Measurements from ENCODE around the gene ADAMTSL1.

The ADAMTSL1 gene

DNA sequence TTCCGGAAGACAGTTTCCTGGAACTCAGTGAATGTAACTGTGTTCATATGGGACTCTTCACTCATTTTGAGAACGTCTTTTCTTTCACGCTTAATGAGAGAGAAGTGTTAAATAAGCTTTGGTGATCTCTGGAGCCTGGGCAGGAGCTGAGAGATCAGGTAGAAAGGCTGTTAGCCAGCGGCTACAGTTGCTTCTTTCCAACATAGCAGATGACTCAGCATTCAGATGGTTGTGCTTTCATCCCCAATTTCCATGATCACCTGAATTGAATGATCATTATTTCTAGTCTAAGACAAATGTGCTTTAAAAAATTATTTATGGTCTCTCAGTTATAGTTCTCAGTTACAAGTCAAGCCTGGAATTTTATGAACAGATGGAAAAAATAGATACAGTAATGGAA, 234.5 kb downstream of the ADAMTSL1 start:
- TF ChIP-seq, protein P1, sequence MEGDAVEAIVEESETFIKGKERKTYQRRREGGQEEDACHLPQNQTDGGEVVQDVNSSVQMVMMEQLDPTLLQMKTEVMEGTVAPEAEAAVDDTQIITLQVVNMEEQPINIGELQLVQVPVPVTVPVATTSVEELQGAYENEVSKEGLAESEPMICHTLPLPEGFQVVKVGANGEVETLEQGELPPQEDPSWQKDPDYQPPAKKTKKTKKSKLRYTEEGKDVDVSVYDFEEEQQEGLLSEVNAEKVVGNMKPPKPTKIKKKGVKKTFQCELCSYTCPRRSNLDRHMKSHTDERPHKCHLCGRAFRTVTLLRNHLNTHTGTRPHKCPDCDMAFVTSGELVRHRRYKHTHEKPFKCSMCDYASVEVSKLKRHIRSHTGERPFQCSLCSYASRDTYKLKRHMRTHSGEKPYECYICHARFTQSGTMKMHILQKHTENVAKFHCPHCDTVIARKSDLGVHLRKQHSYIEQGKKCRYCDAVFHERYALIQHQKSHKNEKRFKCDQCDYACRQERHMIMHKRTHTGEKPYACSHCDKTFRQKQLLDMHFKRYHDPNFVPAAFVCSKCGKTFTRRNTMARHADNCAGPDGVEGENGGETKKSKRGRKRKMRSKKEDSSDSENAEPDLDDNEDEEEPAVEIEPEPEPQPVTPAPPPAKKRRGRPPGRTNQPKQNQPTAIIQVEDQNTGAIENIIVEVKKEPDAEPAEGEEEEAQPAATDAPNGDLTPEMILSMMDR (IDR thresholded peaks at IDR 0.05; ENCODE audit: insufficient read depth, low read depth, low read length, missing control alignments) = no peak
- no peak for DNase-seq (ENCODE audit: low read depth)
- no peak overlapping the region for H3K4me3 ChIP-seq (ENCODE audit: low read length)

DNA sequence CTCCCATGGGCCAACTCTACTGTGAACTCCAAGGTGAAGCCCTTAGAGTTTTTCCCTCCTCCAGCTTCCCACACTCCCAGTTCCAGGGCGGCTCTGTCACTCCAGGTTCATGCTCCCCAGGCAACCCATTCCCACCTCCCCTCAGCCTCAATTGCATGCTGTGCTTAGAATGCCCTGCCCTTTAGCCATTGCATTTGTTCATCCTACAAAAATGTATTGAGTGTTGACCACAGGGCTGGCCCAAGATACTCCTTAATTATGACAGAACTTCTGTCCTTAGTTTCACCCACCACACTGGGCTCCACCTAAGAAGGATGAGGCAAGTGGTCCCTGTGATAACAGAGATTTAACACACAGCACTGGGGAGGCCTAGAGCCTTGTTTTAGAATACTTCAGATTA, 236.1 kb downstream of the ADAMTSL1 start:
- TF ChIP-seq, protein P1 (IDR thresholded peaks at IDR 0.05; ENCODE audit: insufficient read depth, low read depth, low read length, missing control alignments) = no peak
- H3K4me3 ChIP-seq (ENCODE audit: low read length) = no peak overlapping the region
- no peak for DNase-seq (ENCODE audit: low read depth)

DNA sequence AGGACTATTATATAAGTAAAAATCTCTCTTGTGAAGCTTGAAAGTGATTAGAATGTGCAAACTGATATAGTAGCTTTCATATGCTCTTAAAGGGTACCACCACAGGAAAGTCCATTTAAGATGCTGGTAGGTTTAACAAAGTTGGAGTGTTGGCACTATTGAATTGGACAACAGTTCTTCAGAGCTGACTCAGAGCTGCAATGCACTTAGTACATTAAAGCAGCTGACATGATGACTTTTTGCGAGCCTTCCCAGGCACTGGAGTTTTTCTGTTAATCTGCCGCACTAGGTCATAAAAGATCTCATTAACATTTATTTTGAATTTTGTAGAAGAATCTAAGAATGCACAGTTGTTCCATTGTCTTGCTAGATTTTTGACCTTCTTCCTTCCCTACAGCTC, 243.8 kb downstream of the ADAMTSL1 start:
- no peak for DNase-seq (ENCODE audit: low read depth)
- TF ChIP-seq, protein P1 (IDR thresholded peaks at IDR 0.05; ENCODE audit: insufficient read depth, low read depth, low read length, missing control alignments) = no peak
- no peak overlapping the region for H3K4me3 ChIP-seq (ENCODE audit: low read length)

DNA sequence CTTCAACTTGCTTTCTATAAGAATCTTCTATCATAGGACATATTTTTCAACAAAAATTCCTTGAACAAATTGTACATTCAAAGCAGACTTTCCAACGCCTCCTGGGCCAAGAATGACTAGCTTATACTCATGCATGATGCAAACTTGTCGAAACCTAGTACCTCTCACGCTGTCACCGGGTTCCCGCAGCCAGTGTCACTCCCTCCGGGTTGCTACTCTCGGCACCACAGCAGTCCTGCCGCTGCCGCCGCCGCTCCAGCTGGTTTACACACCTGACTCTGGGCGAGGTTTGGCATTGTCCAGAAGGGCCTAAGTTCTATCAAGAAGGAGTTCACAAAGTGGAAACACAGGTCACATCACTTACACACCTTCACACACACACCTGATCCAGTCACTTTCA, 244.4 kb downstream of the ADAMTSL1 start:
- TF ChIP-seq, protein P1 (IDR thresholded peaks at IDR 0.05; ENCODE audit: insufficient read depth, low read depth, low read length, missing control alignments) = no peak
- no peak for DNase-seq (ENCODE audit: low read depth)
- no peak overlapping the region for H3K4me3 ChIP-seq (ENCODE audit: low read length)

DNA sequence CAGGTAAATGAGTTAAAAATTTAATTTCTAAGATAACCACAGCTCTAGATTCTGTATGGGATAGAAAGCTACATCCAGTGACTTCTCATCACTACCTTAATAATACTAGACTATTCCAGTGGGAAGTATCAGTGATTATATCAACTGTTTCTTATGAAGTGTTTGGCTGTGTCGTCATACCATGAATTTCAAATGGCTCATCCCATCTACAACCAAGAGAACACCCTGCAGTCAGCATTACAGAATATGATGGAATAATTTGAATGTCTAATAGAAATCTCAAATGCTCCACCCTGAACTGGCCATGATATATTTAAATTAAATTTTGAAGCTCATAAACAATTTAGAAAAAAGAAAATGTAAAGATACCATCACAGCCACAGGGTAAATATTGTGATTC, 245.0 kb downstream of the ADAMTSL1 start:
- DNase-seq (ENCODE audit: low read depth) = no peak
- TF ChIP-seq, protein P1 (IDR thresholded peaks at IDR 0.05; ENCODE audit: insufficient read depth, low read depth, low read length, missing control alignments) = no peak
- H3K4me3 ChIP-seq (ENCODE audit: low read length) = no peak overlapping the region

DNA sequence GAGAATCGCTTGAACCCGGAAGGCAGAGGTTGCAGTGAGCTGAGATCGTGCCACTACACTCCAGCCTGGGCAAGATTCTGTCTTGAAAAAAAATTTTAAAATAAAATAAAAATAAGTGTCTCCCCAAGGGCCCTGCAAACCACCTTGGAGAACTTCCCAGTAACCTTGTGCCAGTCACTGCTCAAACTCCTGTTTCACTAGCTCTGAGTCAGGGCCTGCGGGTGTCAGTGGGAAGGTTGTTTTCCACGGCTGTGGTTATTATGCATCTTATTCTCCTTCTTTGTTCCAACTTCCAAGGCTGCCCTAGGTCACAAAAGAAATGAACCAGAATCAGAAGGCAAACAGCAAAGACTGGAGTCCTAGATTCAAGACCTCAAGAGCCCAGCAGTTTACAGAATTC, 246.7 kb downstream of the ADAMTSL1 start:
- TF ChIP-seq, protein P1 (IDR thresholded peaks at IDR 0.05; ENCODE audit: insufficient read depth, low read depth, low read length, missing control alignments) = no peak
- H3K4me3 ChIP-seq (ENCODE audit: low read length) = no peak overlapping the region
- DNase-seq (ENCODE audit: low read depth) = no peak

DNA sequence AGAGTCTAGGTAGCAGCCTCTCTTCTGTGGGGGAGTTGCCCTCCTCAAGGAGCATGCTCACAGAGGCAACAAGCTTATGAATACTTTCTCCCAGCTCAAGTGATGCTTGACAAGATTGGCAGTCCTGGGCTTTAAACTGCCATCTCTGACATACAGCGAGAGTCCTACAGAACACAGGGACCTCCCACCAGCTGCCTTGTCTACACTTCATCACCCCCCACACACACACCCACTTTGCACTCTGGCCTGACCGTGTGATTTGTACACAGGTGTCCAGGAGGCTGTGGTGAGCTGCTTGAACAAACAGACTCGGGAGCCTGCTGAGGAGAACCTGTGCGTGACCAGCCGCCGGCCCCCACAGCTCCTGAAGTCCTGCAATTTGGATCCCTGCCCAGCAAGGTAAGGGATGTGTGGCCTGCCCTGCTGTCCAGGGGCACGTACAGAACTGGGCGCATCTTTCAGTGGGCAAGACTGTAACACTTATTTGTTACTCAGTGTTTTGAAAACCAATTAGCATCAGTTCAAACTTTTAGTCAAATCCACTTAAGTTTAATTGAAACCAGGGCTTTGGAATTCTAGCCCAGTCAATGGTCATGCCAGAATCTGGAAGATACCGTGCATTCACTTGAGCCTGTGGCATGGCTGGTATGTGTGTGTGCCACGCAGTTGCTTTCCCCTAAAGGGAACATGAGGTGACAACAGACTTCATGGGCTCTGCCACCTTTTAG, 247.5 kb downstream of the ADAMTSL1 start:
- no peak overlapping the region for H3K4me3 ChIP-seq (ENCODE audit: low read length)
- TF ChIP-seq, protein P1 (IDR thresholded peaks at IDR 0.05; ENCODE audit: insufficient read depth, low read depth, low read length, missing control alignments) = no peak
- no peak for DNase-seq (ENCODE audit: low read depth)
